GM19452 (cell line): ENCODE measurements around the gene ALKBH5.

Source experiments
- ATAC-seq: cut with Tn5 transposase; IDR thresholded peaks from one replicate; pipeline ENCODE4 v1.9.1; 2021; ENCODE audit not compliant: unreplicated experiment

ALKBH5 gene

GRCh38 chr17:18258356-18259038 is 74.9 kb downstream of the ALKBH5 start, which contains the start of gene FLII:
TSS of gene FLII (minus strand) at chr17:18258738. CDS start at chr17:18258690, 48 bp downstream.
- ATAC-seq, result no peak
